Vagina (tissue), 2 donors: ENCODE measurements around the gene SSH3. TPM values are rescaled to one million over a fixed set of nuclear protein-coding genes. Genes with fewer than 3 reads are reported as not detected.

Source experiments
- DNase-seq, 2 donors: peaks; one replicate each; pipeline ENCODE4 v3.0.0-alpha.2; 2017; ENCODE audit errors: extremely low spot score in 2 of 2
- H3K27ac ChIP-seq: fragments of 200-600 bp; sonication (generic); one replicate; pipeline ENCODE4 v1.5.1; 2019
- H3K27me3 ChIP-seq: fragments of 200-600 bp; sonication (generic); one replicate; pipeline ENCODE4 v1.5.1; 2019
- H3K36me3 ChIP-seq, 2 donors: fragments of 200-600 bp; sonication (generic); one replicate each; pipeline ENCODE4 v1.5.1; 2017 to 2019
- H3K4me1 ChIP-seq: fragments of 200-600 bp; sonication (generic); one replicate; pipeline ENCODE4 v1.5.1; 2019
- H3K4me3 ChIP-seq, 2 donors: fragments of 200-600 bp; sonication (generic); 1 replicate in 1 of 2; 2 replicates in 1 of 2; pipeline ENCODE4 v1.5.1; 2016 to 2019
- H3K9me3 ChIP-seq: fragments of 200-600 bp; sonication (generic); one replicate; pipeline ENCODE4 v1.5.1; 2019
- CTCF ChIP-seq, 3 experiments: fragments of 450-650 bp in 2 of 3; fragments of 200-600 bp in 1 of 3; sonication (generic) in 1 of 3; IDR thresholded peaks; one replicate each; pipeline ENCODE4 v1.5.1; 2017 to 2019; ENCODE audit warnings: antibody characterized with exemption in 3 of 3, mild to moderate bottlenecking in 2 of 3, moderate library complexity in 2 of 3
- POLR2A ChIP-seq, 2 donors: fragments of 450-650 bp; IDR thresholded peaks; one replicate each; pipeline ENCODE4 v1.6.1; 2017; ENCODE audit warnings: antibody characterized with exemption in 2 of 2, mild to moderate bottlenecking in 2 of 2, moderate library complexity in 2 of 2
- POLR2AphosphoS5 ChIP-seq, 2 donors: sonication (generic); formaldehyde crosslinking; IDR thresholded peaks; one replicate each; pipeline ENCODE4 v1.9.0; 2017; ENCODE audit warnings: antibody characterized with exemption in 2 of 2, mild to moderate bottlenecking in 2 of 2, low read depth in 1 of 2; ENCODE audit not compliant: insufficient read depth in 1 of 2
- intact Hi-C: fragments of 100-400 bp; cut with DNase I; formaldehyde crosslinking; loops from one replicate; pipeline ENCODE4 v1.15.1; 2023
- total RNA-seq: library from RNA; depleted of rRNA; stranded (reverse); fragments of >200 nt; gene quantifications from one replicate; pipeline ENCODE4 v1.2.3, GENCODE V29; 2016

Gene SSH3
- total RNA-seq, 1 donor from 2014 or later: 98.0 TPM

GRCh38 chr11:67355023-67355793 is 51.9 kb downstream of the SSH3 start:
- H3K27ac ChIP-seq: peak overlapping the region; percentile 99
- H3K4me1 ChIP-seq: peaks cover 78% of the 10 kb centered on the region
- peak in 1 of 2 donors; percentile 88 for DNase-seq
- H3K9me3 ChIP-seq: no peaks in the 10 kb centered on the region
- no peaks in the 10 kb centered on the region for H3K27me3 ChIP-seq
- intact Hi-C loops: loop anchor here (10.0 kb wide), 1 partner anchor 150 kb away; the partner anchor contains the start of genes CDK2AP2 and PITPNM1
- peak overlapping the region in 1 of 2 donors; percentile 55 for H3K4me3 ChIP-seq
- H3K36me3 ChIP-seq: no peaks in the 10 kb centered on the region
- no peak for TF ChIP-seq POLR2A (IDR thresholded peaks at IDR 0.05)
- no peak for TF ChIP-seq CTCF (IDR thresholded peaks at IDR 0.05)
- TF ChIP-seq POLR2AphosphoS5 (IDR thresholded peaks at IDR 0.05; ENCODE audit: insufficient read depth in 1 of 2, low read depth in 1 of 2): no peak

- H3K4me1 ChIP-seq: peaks cover 73% of the 10 kb centered on the region
- H3K27me3 ChIP-seq: no peaks in the 10 kb centered on the region
- H3K27ac ChIP-seq: peak overlapping the region; percentile 99
- H3K36me3 ChIP-seq: no peaks in the 10 kb centered on the region
- peak in 1 of 2 donors; percentile 86 for DNase-seq
- no peak overlapping the region for H3K4me3 ChIP-seq
- intact Hi-C loops: loop anchor here (10.0 kb wide), 1 partner anchor 149 kb away; the partner anchor contains the start of genes CDK2AP2 and PITPNM1
- TF ChIP-seq CTCF (IDR thresholded peaks at IDR 0.05): no peak
- TF ChIP-seq POLR2AphosphoS5 (IDR thresholded peaks at IDR 0.05; ENCODE audit: insufficient read depth in 1 of 2, low read depth in 1 of 2): no peak
- TF ChIP-seq POLR2A (IDR thresholded peaks at IDR 0.05): no peak
- H3K9me3 ChIP-seq: no peaks in the 10 kb centered on the region
Measured at GRCh38 chr11:67355794-67356386, 52.6 kb downstream of the SSH3 start.

GRCh38 chr11:67356387-67356863 is 53.1 kb downstream of the SSH3 start:
- H3K27ac ChIP-seq: peak overlapping the region; percentile 99
- no peak overlapping the region for H3K4me3 ChIP-seq
- no peaks in the 10 kb centered on the region for H3K36me3 ChIP-seq
- H3K9me3 ChIP-seq: no peaks in the 10 kb centered on the region
- peaks cover 68% of the 10 kb centered on the region for H3K4me1 ChIP-seq
- DNase-seq: peak; percentile 84 to 88
- no peaks in the 10 kb centered on the region for H3K27me3 ChIP-seq
- intact Hi-C loops: loop anchor here (10.0 kb wide), 1 partner anchor 148 kb away; the partner anchor contains the start of genes CDK2AP2 and PITPNM1
- no peak for TF ChIP-seq CTCF (IDR thresholded peaks at IDR 0.05)
- TF ChIP-seq POLR2A (IDR thresholded peaks at IDR 0.05): no peak
- no peak for TF ChIP-seq POLR2AphosphoS5 (IDR thresholded peaks at IDR 0.05; ENCODE audit: insufficient read depth in 1 of 2, low read depth in 1 of 2)

- Histone ChIP-seq H3K36me3 (no peaks in the 10 kb centered on the region), H3K4me1 (peaks cover 62% of the 10 kb centered on the region), H3K4me3 (no peak overlapping the region), H3K9me3 (no peaks in the 10 kb centered on the region), H3K27ac (peak overlapping the region; percentile 99), H3K27me3 (no peaks in the 10 kb centered on the region)
- TF ChIP-seq POLR2AphosphoS5 (IDR thresholded peaks at IDR 0.05; ENCODE audit: insufficient read depth in 1 of 2, low read depth in 1 of 2) (no peak), CTCF (IDR thresholded peaks at IDR 0.05) (peak; percentile 90 to 94 (median 90))
- intact Hi-C loops: loop anchor here (10.0 kb wide), 1 partner anchor 148 kb away; the partner anchor contains the start of genes CDK2AP2 and PITPNM1
- peak in 1 of 2 donors; percentile 90 for DNase-seq
Measured at GRCh38 chr11:67356864-67357561, 53.7 kb downstream of the SSH3 start.
